Measurements from ENCODE around the gene MRPS25. TPM values are rescaled to one million over a fixed set of nuclear protein-coding genes. Genes with fewer than 3 reads are reported as not detected.

The MRPS25 gene
- total and polyA plus RNA-seq, 8 donors, result 13.9 to 126 (median 28.8) TPM

- 55 to 90% (median 67%) methylated on average over 1 of the region's 1 CpG for WGBS, 5 donors
- TF ChIP-seq EP300 (IDR thresholded peaks at IDR 0.05), result no peak
- TF ChIP-seq POLR2AphosphoS5 (IDR thresholded peaks at IDR 0.05), result no peak
- no peak for TF ChIP-seq CTCF (IDR thresholded peaks at IDR 0.05)
- no peak for TF ChIP-seq POLR2A (IDR thresholded peaks at IDR 0.05)
- Histone ChIP-seq H3K4me1 (no peaks in the 10 kb centered on the region), H3K27ac (no peak overlapping the region), H3K36me3 (peaks cover 49 to 100% (median 100%) of the 10 kb centered on the region in 4 donors), H3K27me3 (no peaks in the 10 kb centered on the region), H3K9me3 (no peaks in the 10 kb centered on the region), H3K4me3 (no peak overlapping the region)
- intact Hi-C loops (cut with DNase I; ENCODE audit: low total_unique reads), result no loop called here
- DNase-seq, result no peak
Measured at GRCh38 chr3:15045667-15046066, 19.4 kb downstream of the MRPS25 start.

GRCh38 chr3:15044326-15044725 is 20.8 kb downstream of the MRPS25 start:
- TF ChIP-seq CTCF (IDR thresholded peaks at IDR 0.05), result no peak
- no peak for TF ChIP-seq EP300 (IDR thresholded peaks at IDR 0.05)
- no peak for TF ChIP-seq POLR2A (IDR thresholded peaks at IDR 0.05)
- no peak for TF ChIP-seq POLR2AphosphoS5 (IDR thresholded peaks at IDR 0.05)
- WGBS, 5 donors, result 74 to 81% (median 78%) methylated on average over 7 of the region's 7 CpGs
- Histone ChIP-seq H3K27me3 (no peaks in the 10 kb centered on the region), H3K36me3 (peaks cover 54 to 100% (median 100%) of the 10 kb centered on the region in 4 donors), H3K9me3 (no peaks in the 10 kb centered on the region), H3K4me3 (no peak overlapping the region), H3K27ac (no peak overlapping the region), H3K4me1 (no peaks in the 10 kb centered on the region)
- intact Hi-C loops (cut with DNase I; ENCODE audit: low total_unique reads), result no loop called here
- no peak for DNase-seq

DNA sequence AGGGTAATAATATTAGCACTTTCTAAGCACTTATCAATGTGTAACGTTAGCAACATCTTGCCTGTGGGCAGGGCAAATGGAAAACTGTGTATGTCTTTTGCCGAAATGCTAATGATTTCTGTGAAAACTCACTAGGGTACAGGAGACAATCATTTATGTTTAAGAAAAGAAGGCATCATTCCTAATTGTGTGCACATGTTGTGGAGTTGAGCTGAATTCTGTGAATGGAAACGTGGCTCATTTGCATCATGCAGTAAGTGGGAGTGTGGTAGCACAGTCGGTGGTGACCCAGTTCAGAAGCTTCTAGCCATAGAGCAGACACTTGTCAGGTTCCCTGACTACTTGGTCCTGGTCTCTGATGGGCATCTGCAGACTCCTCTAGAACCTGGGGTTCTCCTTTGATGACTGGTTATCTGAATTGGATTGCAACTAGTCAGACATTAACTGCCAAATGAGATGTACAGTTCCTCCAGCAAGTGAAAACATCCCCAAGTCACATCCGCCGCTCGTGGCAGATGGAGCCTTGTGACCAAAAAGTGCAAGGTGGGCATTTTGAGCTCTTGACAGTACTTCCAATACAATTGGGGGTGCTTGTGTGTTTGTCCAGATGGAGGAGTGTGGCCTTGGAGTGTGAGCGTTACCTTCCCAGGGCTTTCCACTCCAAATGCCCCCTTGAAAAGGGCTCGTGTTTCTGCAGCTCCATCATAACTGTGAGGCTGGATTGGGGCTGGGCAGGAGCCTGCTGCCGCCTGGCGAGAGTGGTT is 21.5 kb downstream of the MRPS25 start:
- intact Hi-C loops (cut with DNase I; ENCODE audit: low total_unique reads), result no loop called here
- H3K4me1 ChIP-seq, result no peaks in the 10 kb centered on the region
- no peak for DNase-seq
- H3K4me3 ChIP-seq, result no peak overlapping the region
- TF ChIP-seq POLR2A (IDR thresholded peaks at IDR 0.05) (no peak), CTCF (IDR thresholded peaks at IDR 0.05) (no peak), EP300 (IDR thresholded peaks at IDR 0.05) (no peak), POLR2AphosphoS5 (IDR thresholded peaks at IDR 0.05) (no peak)
- H3K36me3 ChIP-seq, result peaks cover 53 to 100% (median 100%) of the 10 kb centered on the region in 4 donors
- H3K27ac ChIP-seq, result no peak overlapping the region
- H3K27me3 ChIP-seq, result no peaks in the 10 kb centered on the region
- H3K9me3 ChIP-seq, result no peaks in the 10 kb centered on the region
- WGBS, 5 donors, result 79 to 88% (median 86%) methylated on average over 11 of the region's 11 CpGs

- Histone ChIP-seq H3K27me3 (no peaks in the 10 kb centered on the region), H3K9me3 (no peaks in the 10 kb centered on the region), H3K27ac (no peak overlapping the region), H3K4me3 (no peak overlapping the region), H3K4me1 (no peaks in the 10 kb centered on the region), H3K36me3 (peaks cover 53 to 100% (median 100%) of the 10 kb centered on the region in 4 donors)
- WGBS, 5 donors, result 41 to 59% (median 50%) methylated on average over 3 of the region's 3 CpGs
- TF ChIP-seq EP300 (IDR thresholded peaks at IDR 0.05) (no peak), POLR2AphosphoS5 (IDR thresholded peaks at IDR 0.05) (no peak)
- intact Hi-C loops (cut with DNase I; ENCODE audit: low total_unique reads), result no loop called here
- no peak for DNase-seq
Measured at GRCh38 chr3:15042936-15043335, 22.2 kb downstream of the MRPS25 start.

GRCh38 chr3:15041950-15042349 is 23.2 kb downstream of the MRPS25 start:
- WGBS, 5 donors, result 60 to 81% (median 65%) methylated on average over 3 of the region's 3 CpGs
- H3K27ac ChIP-seq, result no peak overlapping the region
- no peak overlapping the region for H3K4me3 ChIP-seq
- peak in 1 of 2 donors; percentile 54 for DNase-seq
- H3K36me3 ChIP-seq, result peaks cover 55 to 100% (median 100%) of the 10 kb centered on the region in 4 donors
- intact Hi-C loops (cut with DNase I; ENCODE audit: low total_unique reads), result no loop called here
- no peaks in the 10 kb centered on the region for H3K4me1 ChIP-seq
- H3K27me3 ChIP-seq, result no peaks in the 10 kb centered on the region
- H3K9me3 ChIP-seq, result no peaks in the 10 kb centered on the region
- no peak for TF ChIP-seq POLR2A (IDR thresholded peaks at IDR 0.05)
- TF ChIP-seq EP300 (IDR thresholded peaks at IDR 0.05), result no peak
- no peak for TF ChIP-seq POLR2AphosphoS5 (IDR thresholded peaks at IDR 0.05)
- TF ChIP-seq CTCF (IDR thresholded peaks at IDR 0.05), result no peak
